Stomach (tissue), 9 donors: ENCODE data around the gene CDK5RAP3. TPM values are rescaled to one million over a fixed set of nuclear protein-coding genes. Genes with fewer than 3 reads are reported as not detected.

Experiments
- DNase-seq, 2 donors: peaks; one replicate each; pipeline versions ENCODE4 v3.0.0 to v3.0.0-alpha.2; 2013 to 2019
- H3K27ac ChIP-seq, 5 donors: fragments of 200-600 bp in 4 of 5; sonication (generic) in 4 of 5; one replicate each; pipeline ENCODE4 v1.5.1; 2013 to 2019; ENCODE audit warnings: mild to moderate bottlenecking in 1 of 5, moderate library complexity in 1 of 5
- H3K27me3 ChIP-seq, 3 donors: fragments of 200-600 bp; sonication (generic); one replicate each; pipeline ENCODE4 v1.5.1; 2017 to 2019; ENCODE audit warnings: mixed run types in 1 of 3
- H3K36me3 ChIP-seq, 4 donors: fragments of 200-600 bp; sonication (generic); 1 replicate in 3 of 4; 2 replicates in 1 of 4; pipeline ENCODE4 v1.5.1; 2016 to 2019
- H3K4me1 ChIP-seq, 4 donors: fragments of 200-600 bp; sonication (generic); one replicate each; pipeline ENCODE4 v1.5.1; 2016 to 2019
- H3K4me3 ChIP-seq, 4 donors: fragments of 200-600 bp; sonication (generic) in 3 of 4; one replicate each; pipeline ENCODE4 v1.5.1; 2016 to 2019; ENCODE audit warnings: mild to moderate bottlenecking in 1 of 4
- H3K9me3 ChIP-seq, 4 donors: fragments of 200-600 bp; sonication (generic); one replicate each; pipeline ENCODE4 v1.5.1; 2016 to 2019
- CTCF ChIP-seq, 7 experiments: fragments of 450-650 bp in 4 of 7; fragments of 200-600 bp in 3 of 7; sonication (generic) in 3 of 7; IDR thresholded peaks; one replicate each; pipeline ENCODE4 v1.5.1; 2016 to 2019; ENCODE audit warnings: antibody characterized with exemption in 7 of 7, control low read depth in 2 of 7, mild to moderate bottlenecking in 1 of 7
- EP300 ChIP-seq: sonication (generic); formaldehyde crosslinking; IDR thresholded peaks from one replicate; pipeline ENCODE4 v1.6.1; 2017; ENCODE audit warnings: antibody characterized with exemption
- POLR2A ChIP-seq, 4 donors: fragments of 450-650 bp; IDR thresholded peaks; one replicate each; pipeline ENCODE4 v1.6.1; 2016; ENCODE audit warnings: antibody characterized with exemption in 4 of 4, control low read depth in 2 of 4, mild to moderate bottlenecking in 1 of 4, moderate library complexity in 1 of 4
- POLR2AphosphoS5 ChIP-seq, 3 donors: sonication (generic); formaldehyde crosslinking; IDR thresholded peaks; one replicate each; pipeline ENCODE4 v1.6.1; 2016; ENCODE audit warnings: antibody characterized with exemption in 3 of 3
- WGBS, 5 donors: extraction: QIAGEN DNeasy Blood & Tissue Kit in 3 of 5; methylation state at CpG; one replicate each; pipeline versions ENCODE4 v1.1.5 to v1.1.7; 2013 to 2018; 5-methylcytosine and 5-hydroxymethylcytosine counted together
- intact Hi-C: fragments of 100-400 bp; cut with DNase I; formaldehyde crosslinking; loops from one replicate; pipeline ENCODE4 v1.15.1; 2023; ENCODE audit warnings: low total_unique reads
- polyA plus RNA-seq, 3 donors: library from polyadenylated mRNA; stranded (reverse); fragments of 200-250 nt; gene quantifications; one replicate each; pipeline ENCODE4 v1.2.3, GENCODE V29; 2013
- total RNA-seq, 5 donors: library from RNA; depleted of rRNA; stranded (reverse); fragments of >200 nt; gene quantifications; one replicate each; pipeline versions ENCODE4 v1.1.0 to v1.2.3, GENCODE V29; 2014 to 2016
- donor health status: healthy with polysubstance abuse.
- donor health status: Bipolar disorder and iron deficiency.
- donor health status: healthy.

Gene CDK5RAP3
- total and polyA plus RNA-seq, 8 donors: 101 to 682 (median 277) TPM

- peaks cover 0 to 22% (median 11%) of the 10 kb centered on the region in 3 donors for H3K27me3 ChIP-seq
Observed at GRCh38 chr17:48023400-48024148, 52.7 kb downstream of the CDK5RAP3 start.

GRCh38 chr17:48024149-48025039 is 53.5 kb downstream of the CDK5RAP3 start:
- 0 to 1% (median 1%) methylated on average over 37 to 54 of the region's 54 CpGs for WGBS, 5 donors
- Histone ChIP-seq H3K36me3 (no peaks in the 10 kb centered on the region), H3K9me3 (no peaks in the 10 kb centered on the region), H3K4me3 (peak overlapping the region; percentile 47 to 57 (median 49)), H3K4me1 (peaks cover 34 to 53% (median 46%) of the 10 kb centered on the region in 4 donors), H3K27ac (peak overlapping the region; percentile 56 to 87 (median 82)), H3K27me3 (peaks cover 0 to 22% (median 11%) of the 10 kb centered on the region in 3 donors)
- TF ChIP-seq EP300 (no peak), POLR2AphosphoS5 (IDR thresholded peaks at IDR 0.05) (peak in 1 of 3 donors; percentile 8)
- DNase-seq: peak; percentile 57 to 79
- intact Hi-C loops: loop anchor here (5.0 kb wide), 2 partner anchors 53 to 103 kb away; no protein-coding TSS in a partner anchor

More at GRCh38 chr17:48023400-48024148, 52.7 kb downstream of the CDK5RAP3 start:
- Histone ChIP-seq H3K9me3 (no peaks in the 10 kb centered on the region), H3K4me3 (peak overlapping the region; percentile 47 to 57 (median 49)), H3K4me1 (peaks cover 34 to 53% (median 46%) of the 10 kb centered on the region in 4 donors), H3K27ac (peak overlapping the region; percentile 56 to 87 (median 82)), H3K36me3 (no peaks in the 10 kb centered on the region)
- peak; percentile 44 to 73 (median 57) for TF ChIP-seq POLR2AphosphoS5 (IDR thresholded peaks at IDR 0.05)
- no peak for TF ChIP-seq EP300
- TF ChIP-seq POLR2A (IDR thresholded peaks at IDR 0.05): no peak
- peak in 4 of 7 experiments; percentile 16 to 28 (median 20) for TF ChIP-seq CTCF (IDR thresholded peaks at IDR 0.05)
- WGBS, 5 donors: 0 to 2% (median 1%) methylated on average over 20 to 54 of the region's 54 CpGs
- intact Hi-C loops: no loop called here
- peak; percentile 92 to 94 for DNase-seq

- intact Hi-C loops: loop anchor here (5.0 kb wide), 2 partner anchors 52 to 102 kb away; no protein-coding TSS in a partner anchor
- Histone ChIP-seq H3K27ac (peak overlapping the region; percentile 28 to 87 (median 79)), H3K4me1 (peaks cover 34 to 53% (median 46%) of the 10 kb centered on the region in 4 donors), H3K9me3 (no peaks in the 10 kb centered on the region), H3K36me3 (no peaks in the 10 kb centered on the region), H3K4me3 (peak overlapping the region; percentile 47 to 57 (median 49)), H3K27me3 (peaks cover 0 to 22% (median 11%) of the 10 kb centered on the region in 3 donors)
- TF ChIP-seq POLR2A (IDR thresholded peaks at IDR 0.05): no peak
- TF ChIP-seq POLR2AphosphoS5 (IDR thresholded peaks at IDR 0.05): peak; percentile 7 to 56 (median 37)
- peak in 5 of 7 experiments; percentile 74 to 97 (median 85) for TF ChIP-seq CTCF (IDR thresholded peaks at IDR 0.05)
- 0 to 1% (median 1%) methylated on average over 32 to 56 of the region's 56 CpGs for WGBS, 5 donors
- peak; percentile 98 for DNase-seq
Observed at GRCh38 chr17:48025040-48025903, 54.4 kb downstream of the CDK5RAP3 start.

- peak overlapping the region in 3 of 4 donors; percentile 47 to 57 (median 48) for H3K4me3 ChIP-seq
- WGBS, 5 donors: 14 to 30% (median 27%) methylated on average over 8 of the region's 8 CpGs
- H3K4me1 ChIP-seq: peaks cover 34 to 53% (median 46%) of the 10 kb centered on the region in 4 donors
- no peaks in the 10 kb centered on the region for H3K9me3 ChIP-seq
- no peak for DNase-seq
- peak overlapping the region in 4 of 5 donors; percentile 26 to 87 (median 68) for H3K27ac ChIP-seq
- H3K36me3 ChIP-seq: no peaks in the 10 kb centered on the region
- H3K27me3 ChIP-seq: peaks cover 0 to 20% (median 11%) of the 10 kb centered on the region in 3 donors
- intact Hi-C loops: loop anchor here (5.0 kb wide), 2 partner anchors 51 to 101 kb away; no protein-coding TSS in a partner anchor
- TF ChIP-seq CTCF (IDR thresholded peaks at IDR 0.05): no peak
- TF ChIP-seq EP300: no peak
- TF ChIP-seq POLR2AphosphoS5 (IDR thresholded peaks at IDR 0.05): no peak
- TF ChIP-seq POLR2A (IDR thresholded peaks at IDR 0.05): no peak
Observed at GRCh38 chr17:48025904-48026501, 55.1 kb downstream of the CDK5RAP3 start.
